GM12873 (cell line): ENCODE results near the gene CC2D2A.

ENCODE experiments used
- TF ChIP-seq, protein P1 (sequence below): IDR thresholded peaks from 2 replicates; pipeline ENCODE4 v1.5.1; 2012; ENCODE audit warnings: low read depth, mild to moderate bottlenecking, moderate library complexity, low read length, control low read depth; ENCODE audit not compliant: insufficient read depth; ENCODE audit errors: missing control alignments

CC2D2A gene

DNA sequence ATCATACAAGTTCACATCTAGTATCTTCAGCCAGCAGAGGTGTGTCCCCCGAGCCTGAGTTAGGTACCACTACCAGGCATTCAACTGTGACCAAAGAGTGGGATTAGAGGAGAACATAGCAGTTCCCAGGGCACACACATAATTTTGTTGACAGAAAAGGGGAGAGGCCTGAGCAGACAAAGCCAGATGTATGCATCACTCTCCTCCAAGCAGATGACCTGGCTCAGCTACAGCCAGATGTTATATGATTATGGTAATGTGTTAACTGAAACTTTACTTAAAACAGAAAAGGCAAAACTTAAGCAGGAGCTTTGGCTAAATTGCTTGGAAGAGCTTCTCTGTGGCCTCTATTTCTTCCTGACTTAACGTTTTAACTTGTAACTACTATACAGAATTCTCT, 88.9 kb downstream of the CC2D2A start:
- TF ChIP-seq, protein P1, sequence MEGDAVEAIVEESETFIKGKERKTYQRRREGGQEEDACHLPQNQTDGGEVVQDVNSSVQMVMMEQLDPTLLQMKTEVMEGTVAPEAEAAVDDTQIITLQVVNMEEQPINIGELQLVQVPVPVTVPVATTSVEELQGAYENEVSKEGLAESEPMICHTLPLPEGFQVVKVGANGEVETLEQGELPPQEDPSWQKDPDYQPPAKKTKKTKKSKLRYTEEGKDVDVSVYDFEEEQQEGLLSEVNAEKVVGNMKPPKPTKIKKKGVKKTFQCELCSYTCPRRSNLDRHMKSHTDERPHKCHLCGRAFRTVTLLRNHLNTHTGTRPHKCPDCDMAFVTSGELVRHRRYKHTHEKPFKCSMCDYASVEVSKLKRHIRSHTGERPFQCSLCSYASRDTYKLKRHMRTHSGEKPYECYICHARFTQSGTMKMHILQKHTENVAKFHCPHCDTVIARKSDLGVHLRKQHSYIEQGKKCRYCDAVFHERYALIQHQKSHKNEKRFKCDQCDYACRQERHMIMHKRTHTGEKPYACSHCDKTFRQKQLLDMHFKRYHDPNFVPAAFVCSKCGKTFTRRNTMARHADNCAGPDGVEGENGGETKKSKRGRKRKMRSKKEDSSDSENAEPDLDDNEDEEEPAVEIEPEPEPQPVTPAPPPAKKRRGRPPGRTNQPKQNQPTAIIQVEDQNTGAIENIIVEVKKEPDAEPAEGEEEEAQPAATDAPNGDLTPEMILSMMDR = no peak

DNA sequence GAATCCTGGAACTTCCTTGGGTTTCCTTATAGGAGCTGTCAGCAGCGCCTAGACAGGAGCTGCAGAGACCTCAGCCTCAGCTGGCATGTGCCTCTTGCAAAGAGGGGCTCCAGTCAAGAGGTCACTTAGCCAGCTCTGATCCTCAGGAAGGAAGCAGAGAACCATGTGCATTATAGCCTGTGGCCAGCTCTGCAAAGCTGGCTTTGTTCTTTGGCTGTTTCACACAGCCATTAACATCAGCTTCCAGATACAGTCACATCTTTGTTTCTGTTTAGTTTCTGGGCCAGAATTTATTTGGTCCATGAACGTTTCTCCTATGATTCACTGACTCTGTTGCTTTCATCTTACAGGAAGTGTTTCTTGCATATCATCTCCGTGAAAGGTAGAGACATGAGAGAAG, 92.4 kb downstream of the CC2D2A start:
- TF ChIP-seq, protein P1 = no peak

DNA sequence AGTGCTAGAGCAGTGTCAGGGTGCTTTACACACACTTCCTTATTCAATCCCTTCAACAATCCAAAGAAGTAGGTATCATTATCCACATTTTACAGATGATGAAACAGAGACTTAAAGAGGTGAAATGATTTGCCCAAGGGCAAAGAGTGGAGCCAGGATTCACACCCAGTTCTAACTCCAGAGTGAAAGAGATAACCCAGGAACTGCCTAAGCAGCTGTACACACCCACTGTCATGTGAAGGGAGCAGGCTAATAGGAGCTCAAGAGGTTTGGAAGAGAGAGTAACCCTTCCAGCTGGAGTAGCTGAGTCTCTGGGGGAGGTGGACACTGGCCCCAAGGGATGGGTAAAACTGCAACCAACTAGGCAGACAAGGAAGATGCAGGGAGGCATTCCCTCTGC, 92.9 kb downstream of the CC2D2A start:
- TF ChIP-seq, protein P1 = no peak

DNA sequence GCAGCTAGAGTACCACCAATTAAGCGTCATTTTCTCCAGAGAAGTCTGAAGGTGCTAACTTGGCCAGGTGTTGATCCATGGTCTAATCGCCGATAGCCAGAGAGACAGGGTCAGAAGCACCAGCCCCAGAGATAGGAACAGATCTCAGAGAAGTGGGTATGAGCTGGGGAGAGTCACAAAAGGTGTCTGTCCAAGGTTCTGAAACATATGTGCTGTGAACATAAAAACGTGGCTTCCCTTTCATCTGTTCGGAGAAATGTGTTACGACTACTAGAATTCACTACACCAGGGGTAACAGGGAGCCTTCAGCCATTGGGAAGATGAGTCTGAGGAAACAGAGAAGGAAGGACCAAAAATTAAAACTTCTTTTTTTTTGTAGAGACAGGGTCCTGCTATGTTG, 94.2 kb downstream of the CC2D2A start:
- TF ChIP-seq, protein P1 = no peak

DNA sequence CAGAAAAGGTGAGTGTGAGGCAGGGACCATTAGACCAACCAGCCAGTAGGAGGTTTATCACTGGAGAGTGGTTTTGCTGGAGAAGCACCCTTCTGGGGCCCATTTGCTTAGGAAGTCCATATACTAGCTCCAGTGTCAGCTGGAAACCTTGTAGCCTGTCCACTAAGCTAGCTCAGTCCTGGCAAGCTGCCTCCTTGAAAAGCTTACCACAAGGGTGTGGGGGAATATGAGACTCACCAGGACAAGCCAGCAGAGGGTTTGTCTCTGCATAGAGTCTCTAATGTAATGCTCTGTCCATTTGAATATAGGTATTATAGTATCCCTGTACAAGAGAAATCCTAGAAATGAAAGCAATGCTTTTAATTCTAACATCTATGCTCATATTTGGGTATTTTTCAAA, 99.1 kb downstream of the CC2D2A start:
- TF ChIP-seq, protein P1 = no peak

DNA sequence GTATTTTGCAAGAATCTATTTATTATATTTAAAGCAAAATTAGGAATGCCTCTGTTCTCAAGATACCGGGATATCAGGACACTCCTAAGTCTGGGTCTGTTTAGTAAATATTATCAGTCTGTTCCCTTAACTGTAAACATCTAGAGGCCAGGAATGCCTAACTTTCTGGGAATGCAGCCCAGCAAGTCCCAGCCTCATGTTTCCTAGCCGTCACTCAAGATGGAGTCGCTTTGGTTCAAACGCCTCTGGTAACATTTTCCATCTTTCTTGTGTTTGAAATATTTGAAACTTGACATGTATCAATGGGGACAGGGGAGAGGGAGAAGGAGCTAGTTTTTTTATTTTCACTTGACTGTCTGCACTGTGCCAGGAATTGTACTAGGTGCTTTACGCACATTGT, 100.1 kb downstream of the CC2D2A start:
- TF ChIP-seq, protein P1 = no peak

DNA sequence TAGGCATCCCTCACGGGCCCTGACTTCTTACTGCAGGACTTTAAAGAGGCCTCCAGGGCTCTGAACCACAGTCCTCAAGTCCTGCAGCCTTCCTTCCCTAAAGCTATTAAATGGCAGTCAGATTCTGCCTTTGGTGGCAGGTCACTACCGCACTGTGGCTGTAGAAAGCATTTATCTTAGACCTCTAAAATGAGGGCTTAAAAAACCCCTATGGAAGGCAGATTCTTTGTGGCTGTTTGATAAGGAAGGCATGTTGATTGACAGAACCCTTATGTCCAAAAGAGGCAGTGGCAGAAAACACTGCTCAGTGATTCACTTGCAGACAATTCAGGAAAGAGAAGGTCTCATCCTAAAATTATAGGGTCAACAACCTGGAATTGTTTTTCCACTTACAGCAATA, 106.3 kb downstream of the CC2D2A start:
- TF ChIP-seq, protein P1 = no peak
